IMR-90 (cell line): ENCODE measurements around the gene TBX4.

Source experiments
- CTCF ChIP-seq: conservative IDR thresholded peaks from 2 replicates; pipeline ENCODE4 v1.5.1; 2012; ENCODE audit warnings: mild to moderate bottlenecking, low read depth, low read length, improper control_type of control experiment
- ELK1 ChIP-seq: fragments of 150-350 bp; IDR thresholded peaks from 2 replicates; pipeline ENCODE4 v1.6.1; 2016; ENCODE audit warnings: low read depth, mild to moderate bottlenecking, low read length, moderate library complexity, borderline replicate concordance
- POLR2A ChIP-seq: IDR thresholded peaks from 2 replicates; pipeline ENCODE4 v1.6.1; 2012; ENCODE audit warnings: mild to moderate bottlenecking, low read depth, low read length
- RFX5 ChIP-seq: IDR thresholded peaks from 2 replicates; pipeline ENCODE4 v1.8.0; 2012; ENCODE audit warnings: low read depth, mild to moderate bottlenecking, low read length, moderate library complexity
- SMC3 ChIP-seq: fragments of 150-350 bp; IDR thresholded peaks from 2 replicates; pipeline ENCODE4 v1.6.1; 2016; ENCODE audit warnings: low read depth, mild to moderate bottlenecking, antibody characterized with exemption, low read length, moderate library complexity
- USF2 ChIP-seq: fragments of 150-350 bp; IDR thresholded peaks from 2 replicates; pipeline ENCODE4 v1.6.1; 2017; ENCODE audit warnings: mild to moderate bottlenecking, antibody characterized with exemption, low read length, low read depth

GRCh38 chr17:61404913-61405685, 47.1 kb upstream of the TBX4 start:
- TF ChIP-seq CTCF (no peak), USF2 (no peak), POLR2A (no peak), RFX5 (no peak), SMC3 (no peak), ELK1 (no peak)
